RWPE1 (cell line): ENCODE results near the gene POLA2.

Experiments
- CTCF ChIA-PET: fragments of 350-600 bp; sonication (Branson Sonifier 250); formaldehyde crosslinking; extraction: SDS; loops from one replicate; lab custom pipeline; 2021; lab: Yijun Ruan, JAX
- POLR2A ChIA-PET: fragments of 400-600 bp; formaldehyde crosslinking; extraction: SDS; loops from one replicate; lab custom pipeline; 2020; ENCODE audit warnings: antibody characterized with exemption; ENCODE audit not compliant: low non-redundant PET; lab: Yijun Ruan, JAX
- DNase-seq: peaks from one replicate; pipeline ENCODE4 v3.0.0; 2012; ENCODE audit warnings: low spot score
- H3K27ac ChIP-seq: fragments of 450-650 bp; 2 replicates; pipeline ENCODE4 v1.5.1; 2017
- CTCF ChIP-seq: fragments of 450-650 bp; conservative IDR thresholded peaks from 2 replicates; pipeline ENCODE4 v1.5.1; 2017; ENCODE audit warnings: low read depth, mild to moderate bottlenecking

The POLA2 gene

GRCh38 chr11:65261591-65262380 is at the start of gene POLA2:
Gene POLA2 (plus strand): TSS chr11:65261962. CDS start chr11:65262293, 331 bp downstream.
- TF ChIP-seq CTCF: no peak
- peak; percentile 99 for DNase-seq
- CTCF ChIA-PET: interaction anchor here (0.6 to 2.2 kb wide), 3 partner anchors 13 to 1501 kb away, joined by 3 to 12 read pairs (median 8); partner anchors contain the start of gene CDC42EP2
- POLR2A ChIA-PET: interaction anchor here (0.5 to 1.4 kb wide), 9 partner anchors 10 to 790 kb away, joined by 3 to 5 read pairs (median 3); partner anchors contain the start of genes DPF2 and SF3B2
- peak within 1 kb of the TSS; percentile 94 for H3K27ac ChIP-seq

GRCh38 chr11:65212226-65212801 is 49.4 kb upstream of the POLA2 start:
- TF ChIP-seq CTCF: no peak
- H3K27ac ChIP-seq: peak overlapping the region; percentile 55
- DNase-seq: no peak
- ChIA-PET POLR2A (no interaction called here), CTCF (interaction anchor here (0.6 kb wide), 1 partner anchor 199 kb away, joined by 4 read pairs; no protein-coding TSS in a partner anchor)

GRCh38 chr11:65213322-65214211 is 48.2 kb upstream of the POLA2 start:
- H3K27ac ChIP-seq: peak overlapping the region; percentile 55
- CTCF ChIA-PET: no interaction called here

GRCh38 chr11:65214212-65214845 is 47.4 kb upstream of the POLA2 start:
- POLR2A ChIA-PET: no interaction called here
- no peak for DNase-seq
- TF ChIP-seq CTCF: no peak
- CTCF ChIA-PET: no interaction called here
- H3K27ac ChIP-seq: peak overlapping the region; percentile 55; the same call in 1 of the 2 replicates

More at GRCh38 chr11:65213322-65214211, 48.2 kb upstream of the POLA2 start:
- no peak for TF ChIP-seq CTCF
- POLR2A ChIA-PET: no interaction called here
- DNase-seq: no peak

GRCh38 chr11:65215441-65216076 is 46.2 kb upstream of the POLA2 start:
- TF ChIP-seq CTCF: no peak
- DNase-seq: no peak
- CTCF ChIA-PET: interaction anchor here (0.7 kb wide), 1 partner anchor 21 kb away, joined by 3 read pairs; no protein-coding TSS in a partner anchor
- POLR2A ChIA-PET: no interaction called here
- no peak overlapping the region for H3K27ac ChIP-seq
